HCT116 (cell line): ENCODE results near the gene C2CD2. TPM values are rescaled to one million over a fixed set of nuclear protein-coding genes. Genes with fewer than 3 reads are reported as not detected.
A peak's percentile ranks its signal among the peaks of the same experiment; 100 is the strongest.

Experiments used
- ATAC-seq: fragments of 200-7000 bp; cut with Tn5 transposase; 2 replicates; pipeline ENCODE4 v1.9.1; 2020; ENCODE audit warnings: mild to moderate bottlenecking, moderate library complexity
- BruUV-seq: library from RNA; stranded (reverse); fragments of 400-500 nt; replicated peaks from 2 replicates; lab custom pipeline; 2021; lab: Mats Ljungman, UMichigan
- CTCF ChIA-PET: fragments of 300-600 bp; sonication (Branson Sonifier 250); formaldehyde crosslinking; loops from one replicate; lab custom pipeline; 2021; ENCODE audit warnings: antibody characterized with exemption; lab: Charles Lee
- POLR2A ChIA-PET: fragments of 300-600, 350-600 bp; sonication (Branson Sonifier 250); formaldehyde crosslinking; loops from one replicate; lab custom pipeline; 2021; ENCODE audit warnings: antibody characterized with exemption; lab: Charles Lee
- RAD21 ChIA-PET, 2 experiments: fragments of 300-600 bp; sonication (Branson Sonifier 250); formaldehyde crosslinking; loops; one replicate each; lab custom pipeline; 2023; ENCODE audit warnings: low total read pairs in 2 of 2; ENCODE audit not compliant: uncharacterized antibody in 2 of 2, unreplicated experiment in 2 of 2, low non-redundant PET in 1 of 2; lab: Charles Lee
- DNase-seq: peaks from one replicate; pipeline ENCODE4 v3.0.0-alpha.2; 2010; ENCODE audit warnings: low read depth, low spot score
- H2AFZ ChIP-seq: fragments of 200-600 bp; shearing (Covaris generic), sonication (generic); 2 replicates; pipeline ENCODE4 v1.6.1; 2017; ENCODE audit warnings: low read depth, mixed run types, mixed read lengths, antibody characterized with exemption, low read length; ENCODE audit not compliant: poor library complexity, severe bottlenecking
- H3K27ac ChIP-seq: 2 replicates; pipeline ENCODE4 v1.5.1; 2012; ENCODE audit warnings: low read depth, low read length
- H3K27me3 ChIP-seq: fragments of 200-600 bp; sonication (generic); 2 replicates; pipeline ENCODE4 v1.6.1; 2016; ENCODE audit warnings: mixed run types, low read length, mixed read lengths; ENCODE audit not compliant: insufficient read depth
- H3K36me3 ChIP-seq, 2 experiments: fragments of 200-500 bp in 1 of 2; fragments of 200-600 bp in 1 of 2; sonication (Bioruptor generic) in 1 of 2; sonication (generic) in 1 of 2; 2 replicates each; pipeline versions ENCODE4 v1.5.1 to v1.6.1; 2014 to 2016; ENCODE audit warnings: low read length in 2 of 2, inconsistent platforms in 1 of 2, mixed read lengths in 1 of 2, mixed run types in 1 of 2; ENCODE audit not compliant: insufficient read depth in 2 of 2, control insufficient read depth in 1 of 2
- H3K4me1 ChIP-seq, 2 experiments: fragments of 200-600 bp in 1 of 2; sonication (generic) in 1 of 2; 2 replicates each; pipeline versions ENCODE4 v1.5.1 to v1.6.1; 2012 to 2017; ENCODE audit warnings: low read length in 2 of 2, inconsistent platforms in 1 of 2, mild to moderate bottlenecking in 1 of 2, mixed read lengths in 1 of 2, mixed run types in 1 of 2, moderate library complexity in 1 of 2; ENCODE audit not compliant: insufficient read depth in 2 of 2, control insufficient read depth in 1 of 2
- H3K4me2 ChIP-seq: fragments of 200-600 bp; sonication (generic); 2 replicates; pipeline ENCODE4 v1.6.1; 2017; ENCODE audit warnings: mixed run types, low read length, mixed read lengths
- H3K4me3 ChIP-seq, 2 experiments: fragments of 200-600 bp in 1 of 2; sonication (generic) in 1 of 2; replicated peaks in 1 of 2; 2 replicates each; pipeline ENCODE4 v1.5.1; 2011 to 2016; ENCODE audit warnings: low read length in 2 of 2, control low read depth in 1 of 2, low read depth in 1 of 2, mild to moderate bottlenecking in 1 of 2, mixed read lengths in 1 of 2, mixed run types in 1 of 2
- H3K79me2 ChIP-seq: fragments of 200-600 bp; sonication (generic); 2 replicates; pipeline ENCODE4 v1.6.1; 2017; ENCODE audit warnings: mild to moderate bottlenecking, mixed run types, low read length, moderate library complexity, mixed read lengths; ENCODE audit not compliant: insufficient read depth
- H3K9ac ChIP-seq: fragments of 200-600 bp; sonication (generic); 2 replicates; pipeline ENCODE4 v1.6.1; 2016; ENCODE audit warnings: low read length, mixed read lengths
- H3K9me2 ChIP-seq: fragments of 200-600 bp; sonication (generic), shearing (Covaris generic); 2 replicates; pipeline ENCODE4 v1.6.1; 2017; ENCODE audit warnings: mixed run types, mild to moderate bottlenecking, moderate library complexity; ENCODE audit not compliant: insufficient read depth
- H3K9me3 ChIP-seq, 2 experiments: fragments of 200-500 bp in 1 of 2; fragments of 200-600 bp in 1 of 2; sonication (Bioruptor generic) in 1 of 2; sonication (generic) in 1 of 2; 2 replicates each; pipeline ENCODE4 v1.6.1; 2014 to 2017; ENCODE audit warnings: low read length in 2 of 2, mixed read lengths in 2 of 2, inconsistent platforms in 1 of 2, low read depth in 1 of 2, mild to moderate bottlenecking in 1 of 2, mixed run types in 1 of 2, moderate library complexity in 1 of 2; ENCODE audit not compliant: control insufficient read depth in 1 of 2, insufficient read depth in 1 of 2
- H4K20me1 ChIP-seq: fragments of 200-600 bp; sonication (generic), shearing (Covaris generic); 2 replicates; pipeline ENCODE4 v1.6.1; 2017; ENCODE audit warnings: mixed run types, mild to moderate bottlenecking, moderate library complexity; ENCODE audit not compliant: insufficient read depth
- CEBPB ChIP-seq: IDR thresholded peaks from 2 replicates; pipeline ENCODE4 v1.6.1; 2012; ENCODE audit warnings: low read depth
- FOSL1 ChIP-seq: IDR thresholded peaks from 2 replicates; pipeline ENCODE4 v1.6.1; 2012; ENCODE audit warnings: low read depth
- POLR2A ChIP-seq: IDR thresholded peaks from 2 replicates; pipeline ENCODE4 v1.7.0; 2011; ENCODE audit warnings: borderline replicate concordance; ENCODE audit not compliant: insufficient read depth, insufficient read length; ENCODE audit errors: extremely low read depth
- REST ChIP-seq: IDR thresholded peaks from 2 replicates; pipeline ENCODE4 v1.6.1; 2012; ENCODE audit warnings: low read depth
- SRF ChIP-seq: IDR thresholded peaks from 2 replicates; pipeline ENCODE4 v1.6.1; 2012; ENCODE audit warnings: low read depth
- YY1 ChIP-seq: IDR thresholded peaks from 2 replicates; pipeline ENCODE4 v1.6.1; 2011; ENCODE audit warnings: low read length, low read depth, moderate library complexity, mild to moderate bottlenecking; ENCODE audit not compliant: insufficient replicate concordance; ENCODE audit errors: extremely low read depth
- ZFX ChIP-seq: fragments of 450-650 bp; IDR thresholded peaks from 2 replicates; pipeline ENCODE4 v1.6.1; 2017
- intact Hi-C: fragments of 100-400 bp; cut with micrococcal nuclease; formaldehyde crosslinking; loops from 2 replicates; pipeline ENCODE4 v1.10.0; 2022
- total RNA-seq: library from RNA; stranded (reverse); gene quantifications from one replicate; pipeline ENCODE4 v1.2.1, GENCODE V29; 2021; ENCODE audit not compliant: unreplicated experiment

The C2CD2 gene
- total RNA-seq, 1 experiment from 2014 or later = 22.0 TPM

- BruUV-seq = no TSS peak
- no peaks in the 10 kb centered on the region for H3K27me3 ChIP-seq
- H4K20me1 ChIP-seq = no peaks in the 10 kb centered on the region
- no peaks in the 10 kb centered on the region for H3K4me1 ChIP-seq
- no peak overlapping the region for H3K27ac ChIP-seq
- ChIA-PET POLR2A (no interaction called here), CTCF (interaction anchor here (1.0 kb wide), 1 partner anchor 134 kb away, joined by 3 read pairs; no protein-coding TSS in a partner anchor), RAD21 (no interaction called here)
- TF ChIP-seq FOSL1 (no peak), REST (no peak), YY1 (no peak), CEBPB (no peak), POLR2A (no peak), SRF (no peak), ZFX (no peak)
- no peak overlapping the region for H3K9ac ChIP-seq
- H3K36me3 ChIP-seq = no peaks in the 10 kb centered on the region
- ATAC-seq (peak; percentile 21; the same call in 1 of the 2 replicates), DNase-seq (no peak)
- intact Hi-C loops = no loop called here
- no peak overlapping the region for H3K4me3 ChIP-seq
- H3K9me3 ChIP-seq = no peaks in the 10 kb centered on the region
- H2AFZ ChIP-seq = no peak overlapping the region
- H3K79me2 ChIP-seq = no peaks in the 10 kb centered on the region
- no peaks in the 10 kb centered on the region for H3K9me2 ChIP-seq
- no peak overlapping the region for H3K4me2 ChIP-seq
Measured at GRCh38 chr21:41973427-41973831, 19.6 kb upstream of the C2CD2 start.
